Peyer's patch (tissue), 4 donors: Measurements from ENCODE around the gene UTF1.

Experiments
- POLR2A ChIP-seq, 2 donors: fragments of 450-650 bp; IDR thresholded peaks; one replicate each; pipeline ENCODE4 v1.5.1; 2017; ENCODE audit warnings: antibody characterized with exemption in 2 of 2, mild to moderate bottlenecking in 2 of 2, moderate library complexity in 2 of 2
- TF ChIP-seq, protein P1 (sequence below), 6 experiments: fragments of 450-650 bp in 4 of 6; fragments of 200-600 bp in 2 of 6; sonication (generic) in 1 of 6; IDR thresholded peaks; one replicate each; pipeline ENCODE4 v1.5.1; 2017 to 2019; ENCODE audit warnings: antibody characterized with exemption in 6 of 6, mild to moderate bottlenecking in 3 of 6, moderate library complexity in 1 of 6

DNA sequence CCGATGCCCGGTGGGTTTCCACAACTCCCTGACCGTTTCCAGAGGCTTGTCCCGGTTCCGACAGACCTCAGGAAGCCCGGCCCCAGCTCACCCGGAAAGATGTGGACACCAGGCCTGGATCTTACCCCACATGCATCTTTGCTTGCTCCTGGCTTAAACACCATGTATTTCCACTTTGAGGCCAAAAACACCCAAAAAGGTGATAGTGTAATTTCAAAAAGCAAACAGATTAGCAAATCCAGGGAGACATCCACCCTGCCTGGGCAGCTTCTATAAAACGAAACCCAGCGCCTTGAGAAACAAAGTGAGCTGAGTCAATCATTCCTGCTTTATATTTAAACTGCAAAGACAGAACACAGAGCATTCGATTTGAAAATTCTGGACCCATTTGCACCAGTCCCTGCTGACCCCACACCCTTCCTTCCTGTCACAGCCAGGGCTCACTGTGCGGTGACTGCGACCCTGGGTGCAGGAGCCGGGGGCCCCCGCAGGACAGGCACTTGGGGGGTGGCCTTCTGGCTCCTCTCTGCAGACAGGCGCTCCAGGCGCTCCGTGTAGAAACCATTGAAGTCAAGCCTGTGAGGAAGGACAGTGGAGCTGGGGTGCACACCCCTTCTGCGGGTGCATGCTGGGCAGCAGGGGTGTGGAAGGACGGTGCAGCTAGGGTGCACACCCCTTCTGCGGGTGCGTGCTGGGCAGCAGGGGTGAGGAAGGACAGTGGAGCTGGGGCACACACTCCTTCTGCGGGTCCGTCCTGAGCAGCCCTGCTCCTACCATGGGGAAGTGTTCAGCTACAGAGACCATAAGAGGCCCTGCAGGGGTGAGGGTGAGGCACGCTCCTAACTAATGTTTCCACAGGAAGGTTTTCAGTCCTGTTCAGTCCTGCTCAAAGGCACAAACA, 49.6 kb downstream of the UTF1 start:
- TF ChIP-seq, protein P1, sequence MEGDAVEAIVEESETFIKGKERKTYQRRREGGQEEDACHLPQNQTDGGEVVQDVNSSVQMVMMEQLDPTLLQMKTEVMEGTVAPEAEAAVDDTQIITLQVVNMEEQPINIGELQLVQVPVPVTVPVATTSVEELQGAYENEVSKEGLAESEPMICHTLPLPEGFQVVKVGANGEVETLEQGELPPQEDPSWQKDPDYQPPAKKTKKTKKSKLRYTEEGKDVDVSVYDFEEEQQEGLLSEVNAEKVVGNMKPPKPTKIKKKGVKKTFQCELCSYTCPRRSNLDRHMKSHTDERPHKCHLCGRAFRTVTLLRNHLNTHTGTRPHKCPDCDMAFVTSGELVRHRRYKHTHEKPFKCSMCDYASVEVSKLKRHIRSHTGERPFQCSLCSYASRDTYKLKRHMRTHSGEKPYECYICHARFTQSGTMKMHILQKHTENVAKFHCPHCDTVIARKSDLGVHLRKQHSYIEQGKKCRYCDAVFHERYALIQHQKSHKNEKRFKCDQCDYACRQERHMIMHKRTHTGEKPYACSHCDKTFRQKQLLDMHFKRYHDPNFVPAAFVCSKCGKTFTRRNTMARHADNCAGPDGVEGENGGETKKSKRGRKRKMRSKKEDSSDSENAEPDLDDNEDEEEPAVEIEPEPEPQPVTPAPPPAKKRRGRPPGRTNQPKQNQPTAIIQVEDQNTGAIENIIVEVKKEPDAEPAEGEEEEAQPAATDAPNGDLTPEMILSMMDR (IDR thresholded peaks at IDR 0.05), result no peak
- no peak for TF ChIP-seq POLR2A (IDR thresholded peaks at IDR 0.05)
